Spleen (tissue), 7 donors: ENCODE results near the gene GGCX.

Experiments
- CTCF ChIP-seq, 11 experiments: fragments of 200-600 bp in 7 of 11; fragments of 450-650 bp in 4 of 11; sonication (generic) in 4 of 11; IDR thresholded peaks in 8 of 11; conservative IDR thresholded peaks in 3 of 11; 1 replicate in 7 of 11; 2 replicates in 4 of 11; pipeline versions ENCODE4 v1.4.0 to v1.8.0; 2016 to 2021; ENCODE audit warnings: antibody characterized with exemption in 11 of 11, inconsistent platforms in 4 of 11, mild to moderate bottlenecking in 1 of 11
- POLR2A ChIP-seq, 3 donors: fragments of 450-650 bp; IDR thresholded peaks; one replicate each; pipeline ENCODE4 v1.5.1; 2017; ENCODE audit warnings: antibody characterized with exemption in 3 of 3, mild to moderate bottlenecking in 1 of 3
- POLR2AphosphoS5 ChIP-seq, 3 donors: sonication (generic); formaldehyde crosslinking; IDR thresholded peaks; one replicate each; pipeline ENCODE4 v1.5.1; 2017; ENCODE audit warnings: antibody characterized with exemption in 3 of 3
- donor health status: DM: no; HTN: no; CAD: no; lungs with moderate emphysema.
- donor health status: DM: no; HTN: no; CAD: no.
- donor health status: DM: no; HTN: no; CAD: no.

GRCh38 chr2:85504778-85505261 lies 56.5 kb downstream of the GGCX start:
- TF ChIP-seq POLR2A (IDR thresholded peaks at IDR 0.05) (no peak), POLR2AphosphoS5 (IDR thresholded peaks at IDR 0.05) (peak in 2 of 3 donors; percentile 29 to 64), CTCF (IDR thresholded peaks at IDR 0.05 in 8 of 11, conservative IDR thresholded peaks at IDR 0.05 in 3 of 11) (no peak)
